GM12865 (cell line): ENCODE measurements around the gene NRP1.

Experiments
- DNase-seq: peaks from one replicate; pipeline ENCODE4 v3.0.0; 2010; ENCODE audit warnings: low read depth
- H3K4me3 ChIP-seq: 2 replicates; pipeline ENCODE4 v1.5.1; 2011; ENCODE audit warnings: mild to moderate bottlenecking, low read depth, low read length, control low read depth
- CTCF ChIP-seq: IDR thresholded peaks from 2 replicates; pipeline ENCODE4 v1.5.1; 2011; ENCODE audit warnings: low read length, control low read depth, low read depth, inconsistent platforms; ENCODE audit not compliant: insufficient read depth; ENCODE audit errors: missing control alignments

NRP1 gene

GRCh38 chr10:33201971-33202370 is 132.5 kb downstream of the NRP1 start:
- H3K4me3 ChIP-seq = no peak overlapping the region
- no peak for TF ChIP-seq CTCF
- no peak for DNase-seq

- H3K4me3 ChIP-seq = no peak overlapping the region
- no peak for DNase-seq
- no peak for TF ChIP-seq CTCF
Measured at GRCh38 chr10:33201056-33201780, 133.2 kb downstream of the NRP1 start.

GRCh38 chr10:33199731-33200232 is 134.7 kb downstream of the NRP1 start:
- H3K4me3 ChIP-seq = no peak overlapping the region
- no peak for DNase-seq
- TF ChIP-seq CTCF = no peak

GRCh38 chr10:33198610-33199009 is 135.9 kb downstream of the NRP1 start:
- no peak for TF ChIP-seq CTCF
- no peak for DNase-seq

GRCh38 chr10:33196710-33197491 is 137.6 kb downstream of the NRP1 start:
- no peak overlapping the region for H3K4me3 ChIP-seq
- TF ChIP-seq CTCF = no peak
- DNase-seq = no peak

More at GRCh38 chr10:33198610-33199009, 135.9 kb downstream of the NRP1 start:
- H3K4me3 ChIP-seq = no peak overlapping the region

- H3K4me3 ChIP-seq = no peak overlapping the region
- no peak for TF ChIP-seq CTCF
- no peak for DNase-seq
Measured at GRCh38 chr10:33196377-33196706, 138.1 kb downstream of the NRP1 start.
